A172 (cell line): ENCODE results near the gene SF3B1. TPM values are rescaled to one million over a fixed set of nuclear protein-coding genes. Genes with fewer than 3 reads are reported as not detected.
"Not testable (repeated sequence)": the region's sequence is repeated elsewhere in the genome, so short reads cannot be mapped to it uniquely, and the experiment has no call there.

Experiments used
- DNase-seq: peaks from one replicate; pipeline ENCODE4 v3.0.0-alpha.2; 2015; ENCODE audit warnings: low spot score
- total RNA-seq: library from RNA; depleted of rRNA; stranded (reverse); fragments of >200 nt; shearing (Covaris generic); gene quantifications from 2 replicates; pipeline ENCODE4 v1.2.3, GENCODE V29; 2014

Gene SF3B1
- total RNA-seq, 1 experiment from 2014 or later = 314 TPM

DNA sequence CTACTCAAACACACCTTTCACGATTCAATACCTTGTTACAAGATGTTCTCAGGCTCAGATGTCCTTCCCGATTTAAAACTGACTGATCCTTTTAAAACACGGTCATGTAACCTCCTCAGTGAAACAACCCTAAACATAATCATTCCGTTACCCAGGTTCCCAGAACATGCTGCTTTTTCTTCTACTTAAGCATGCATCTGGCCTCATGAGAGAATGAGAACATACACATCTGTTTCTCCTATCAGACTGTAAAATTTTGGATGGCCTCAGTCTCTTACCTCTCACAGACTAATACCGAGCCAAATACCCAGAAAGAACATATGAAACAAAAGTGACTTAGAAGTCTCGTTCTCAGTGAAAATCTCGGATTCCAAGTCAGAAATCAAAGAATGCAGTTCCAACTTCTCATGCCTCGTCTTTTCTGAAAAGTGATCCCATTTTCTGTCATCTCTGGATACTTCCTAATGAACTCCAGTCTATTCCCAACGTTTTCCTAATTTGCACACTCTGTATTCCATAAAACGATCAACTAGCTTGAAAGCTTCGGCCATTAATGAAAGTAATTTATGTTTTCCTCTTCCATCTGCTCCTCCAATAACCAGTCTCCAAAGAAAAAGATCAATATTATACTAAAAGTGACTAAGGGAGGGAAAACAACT lies 919 bp downstream of the SF3B1 start:
- DNase-seq = peak; percentile 11

DNA sequence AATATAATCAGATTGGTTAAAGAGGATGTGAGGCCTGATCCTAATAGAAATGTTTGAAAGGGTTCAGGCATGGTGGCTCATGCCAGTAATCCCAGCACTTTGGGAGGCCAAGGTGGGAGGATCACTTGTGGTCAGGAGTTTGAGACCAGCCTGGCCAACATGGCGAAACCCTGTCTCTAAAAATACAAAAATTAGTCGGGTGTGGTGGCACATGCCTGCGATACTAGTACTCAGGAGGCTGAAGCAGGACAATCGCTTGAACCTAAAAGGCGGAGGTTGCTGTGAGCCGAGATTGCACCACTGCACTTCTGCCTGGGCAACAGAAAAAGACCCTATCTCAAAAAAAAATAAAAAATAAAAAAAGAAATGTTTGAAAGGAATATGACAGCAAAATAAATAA lies 2.3 kb downstream of the SF3B1 start:
- DNase-seq = not testable (repeated sequence)

DNA sequence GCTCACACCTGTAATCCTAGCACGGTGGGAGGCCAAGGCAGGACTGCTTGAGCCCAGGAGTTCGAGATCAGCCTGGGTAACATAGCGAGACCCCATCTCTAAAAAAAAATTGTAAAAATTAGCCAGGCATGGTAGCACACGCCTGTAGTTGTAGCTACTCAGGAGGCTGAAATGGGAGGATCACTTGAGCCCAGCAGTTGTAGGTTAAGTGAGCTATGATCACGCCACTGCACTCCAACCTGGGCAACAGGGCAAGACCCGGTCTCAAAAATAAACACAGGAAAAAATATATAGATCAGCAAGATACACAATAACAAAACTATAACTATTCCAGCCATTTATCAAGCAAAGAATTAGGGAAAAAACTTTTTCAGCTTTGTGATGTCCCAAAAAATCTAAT lies 3.0 kb downstream of the SF3B1 start:
- no peak for DNase-seq

DNA sequence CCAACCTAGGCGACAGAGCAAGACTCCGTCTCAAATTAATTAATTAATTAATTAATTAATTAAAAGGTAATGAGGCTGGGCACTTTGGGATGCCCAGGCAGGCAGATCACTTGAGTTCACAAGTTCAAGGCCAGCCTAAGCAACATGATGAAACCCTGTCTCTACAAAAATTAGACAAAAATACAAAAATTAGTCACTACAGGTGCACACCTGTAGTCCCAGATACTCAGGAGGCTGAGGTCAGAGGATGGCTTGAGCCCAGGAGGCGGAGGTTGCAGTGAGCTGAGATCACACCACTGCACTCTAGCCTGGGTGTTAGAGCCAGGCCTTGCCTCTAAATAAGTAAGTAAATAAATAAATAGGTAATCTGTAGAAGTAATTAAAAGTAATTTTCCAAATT lies 6.8 kb downstream of the SF3B1 start:
- no peak for DNase-seq

DNA sequence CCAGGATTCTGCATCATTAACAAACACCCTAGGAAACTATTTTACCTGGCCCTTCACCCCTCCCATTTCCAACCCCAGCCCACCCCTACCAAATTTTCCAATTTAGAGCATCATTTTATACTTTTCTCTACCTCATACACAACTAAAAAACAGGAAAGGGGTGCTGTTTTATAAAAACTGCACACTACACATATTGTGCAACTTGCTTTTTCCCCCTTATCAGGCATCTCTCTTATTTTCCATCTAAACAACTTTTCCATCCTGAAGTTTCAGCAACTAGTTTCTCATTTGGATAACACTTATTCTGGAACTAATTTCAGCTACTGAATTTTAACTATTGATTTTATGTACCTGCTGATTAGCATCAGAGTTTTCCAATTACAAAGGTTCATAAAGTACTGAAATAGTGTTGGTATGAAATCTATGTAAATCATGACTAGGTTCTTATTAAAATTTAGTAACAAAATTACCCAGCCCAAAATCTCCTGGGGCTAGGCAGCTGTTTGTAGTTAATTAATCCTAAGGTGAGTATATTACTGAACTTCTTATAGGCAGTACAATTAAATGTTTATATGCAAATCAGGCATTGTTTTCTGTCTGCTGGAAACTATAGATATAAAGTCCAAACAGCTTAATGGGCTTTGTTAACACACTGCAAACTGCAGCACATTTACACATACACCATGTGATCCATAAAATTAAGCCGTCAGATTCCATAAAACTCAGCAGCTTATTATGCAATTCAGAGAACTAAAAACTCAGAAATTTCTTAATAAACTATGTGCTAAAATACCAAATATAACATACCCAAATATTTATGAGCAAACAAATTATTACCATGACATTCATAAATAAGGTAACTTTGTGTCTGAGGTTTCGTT lies 7.9 kb downstream of the SF3B1 start:
- DNase-seq = no peak

DNA sequence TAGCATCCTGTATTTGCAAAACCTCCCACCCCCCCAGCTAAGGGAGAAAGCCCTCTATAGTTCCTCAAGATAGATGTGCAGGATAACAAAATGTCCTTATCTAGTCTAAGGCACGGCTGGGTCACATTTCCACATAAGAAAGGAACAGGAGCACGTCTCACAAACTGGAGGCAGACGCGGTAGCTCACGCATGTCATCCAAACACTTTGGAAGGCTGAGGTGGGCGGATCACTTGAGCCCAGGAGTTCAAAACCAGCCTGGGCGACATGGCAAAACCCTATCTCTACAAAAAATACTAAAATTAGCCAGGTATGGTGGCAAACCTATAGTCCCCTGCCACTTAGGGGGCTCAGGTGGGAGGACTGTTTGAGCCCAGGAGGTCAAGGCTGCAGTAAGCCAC lies 9.3 kb downstream of the SF3B1 start:
- DNase-seq = no peak

DNA sequence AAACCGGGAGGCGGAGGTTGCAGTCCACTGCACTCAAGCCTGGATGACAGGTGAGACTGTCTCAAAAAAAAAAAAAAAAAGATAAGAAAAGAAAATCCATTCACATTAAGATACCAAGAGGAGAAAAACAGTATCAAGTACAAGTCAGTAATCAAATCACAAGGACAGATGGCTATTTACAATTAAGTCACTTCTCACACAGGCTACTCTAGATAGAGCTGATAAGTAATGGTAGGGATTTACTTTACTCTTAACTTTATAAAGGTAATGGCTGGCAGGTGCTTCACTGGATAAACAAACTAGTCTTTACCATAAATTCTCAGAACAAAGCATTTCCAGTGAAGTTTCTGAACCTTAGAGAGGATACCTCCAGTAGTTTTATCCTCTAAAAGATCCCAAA lies 11.5 kb downstream of the SF3B1 start:
- no peak for DNase-seq

DNA sequence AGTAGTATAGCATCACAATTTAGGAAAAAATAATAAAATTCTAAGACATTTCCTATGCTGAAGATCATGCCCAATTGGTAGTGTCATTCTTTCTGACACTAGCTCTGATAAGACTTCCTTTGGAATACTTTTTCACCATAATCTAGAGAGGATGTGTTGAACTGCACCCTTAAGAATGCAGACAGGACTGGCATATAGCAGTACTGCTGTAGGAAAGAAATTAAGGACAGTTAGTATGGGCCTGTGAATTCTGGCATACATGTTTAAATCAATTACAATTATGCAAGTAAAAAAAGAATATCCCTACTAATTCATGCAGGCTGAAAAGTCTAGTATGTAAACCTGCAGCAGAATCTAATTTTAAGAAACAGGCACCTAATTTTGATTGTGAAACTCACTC lies 15.4 kb downstream of the SF3B1 start:
- DNase-seq = no peak

DNA sequence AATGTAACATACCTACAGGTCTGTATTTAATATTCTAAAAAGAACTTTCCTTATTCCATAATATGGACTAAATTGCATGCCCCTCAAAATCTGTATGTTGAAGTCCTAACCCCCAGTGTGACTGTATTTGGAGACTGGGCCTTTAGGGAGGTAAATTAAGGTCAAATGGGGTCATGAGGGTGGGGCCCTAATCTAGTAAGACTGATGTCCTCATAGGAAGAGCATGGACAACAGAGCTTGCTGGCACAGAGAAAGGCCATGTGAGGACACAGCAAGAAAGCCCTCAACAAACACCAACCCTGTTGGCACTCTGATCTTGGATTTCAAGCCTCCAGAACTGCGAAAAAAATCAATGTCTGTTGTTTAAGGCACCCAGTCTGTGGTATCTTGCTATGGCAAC lies 18.6 kb downstream of the SF3B1 start:
- DNase-seq = no peak

DNA sequence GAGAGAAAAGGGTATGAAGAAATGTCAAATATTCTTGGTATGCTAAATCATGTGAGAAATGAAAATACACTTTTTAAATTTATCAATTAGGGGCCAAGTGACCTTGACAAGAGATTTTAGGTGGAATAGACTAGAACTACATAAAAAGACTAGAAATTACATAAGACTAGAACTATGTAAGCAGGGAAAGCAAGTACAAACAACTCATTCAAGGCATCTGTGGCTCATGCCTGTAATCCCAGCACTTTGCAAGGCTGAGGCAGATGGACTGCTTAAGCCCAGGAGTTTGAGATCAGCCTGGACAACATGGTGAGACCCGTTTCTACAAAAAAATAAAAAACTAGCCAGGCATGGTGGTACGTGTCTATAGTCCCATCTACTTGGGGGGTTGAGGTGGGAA lies 20.3 kb downstream of the SF3B1 start:
- no peak for DNase-seq

DNA sequence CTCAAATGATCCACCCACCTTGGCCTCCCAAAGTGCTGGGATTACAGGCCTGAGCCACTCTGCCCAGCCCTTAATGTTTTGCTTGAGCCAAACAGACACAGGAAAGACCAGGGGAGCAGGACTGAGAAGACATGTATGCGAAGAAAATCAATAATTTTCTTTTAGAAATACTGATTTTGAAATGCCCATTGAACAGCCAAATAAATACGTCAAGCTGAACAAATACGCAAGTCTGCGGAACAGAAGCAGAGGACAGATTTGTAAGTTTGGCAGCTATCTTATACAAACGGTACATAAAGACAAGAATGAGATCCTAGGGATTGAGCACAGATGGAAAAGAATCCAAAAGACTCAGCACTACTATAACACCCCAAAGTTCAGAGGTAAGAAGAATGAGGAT lies 20.8 kb downstream of the SF3B1 start:
- DNase-seq = no peak

DNA sequence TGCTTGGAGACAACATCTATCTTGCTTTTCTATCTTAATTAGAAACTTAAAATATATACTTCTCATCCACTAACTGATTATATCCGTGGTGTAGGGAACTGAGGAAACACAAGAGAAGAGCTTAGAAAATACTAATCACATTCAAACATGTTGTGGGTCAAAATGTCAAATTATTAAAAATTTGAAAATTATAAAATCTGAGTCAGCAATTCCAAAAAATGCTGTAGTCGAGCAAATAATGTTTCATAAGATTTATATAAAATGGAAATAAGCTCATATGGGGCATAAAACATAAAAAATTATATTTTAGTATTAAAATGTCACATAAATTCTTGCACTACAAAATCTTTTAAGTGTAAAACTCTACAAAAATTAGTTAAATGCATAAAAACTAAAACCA lies 29.2 kb downstream of the SF3B1 start:
- DNase-seq = no peak

DNA sequence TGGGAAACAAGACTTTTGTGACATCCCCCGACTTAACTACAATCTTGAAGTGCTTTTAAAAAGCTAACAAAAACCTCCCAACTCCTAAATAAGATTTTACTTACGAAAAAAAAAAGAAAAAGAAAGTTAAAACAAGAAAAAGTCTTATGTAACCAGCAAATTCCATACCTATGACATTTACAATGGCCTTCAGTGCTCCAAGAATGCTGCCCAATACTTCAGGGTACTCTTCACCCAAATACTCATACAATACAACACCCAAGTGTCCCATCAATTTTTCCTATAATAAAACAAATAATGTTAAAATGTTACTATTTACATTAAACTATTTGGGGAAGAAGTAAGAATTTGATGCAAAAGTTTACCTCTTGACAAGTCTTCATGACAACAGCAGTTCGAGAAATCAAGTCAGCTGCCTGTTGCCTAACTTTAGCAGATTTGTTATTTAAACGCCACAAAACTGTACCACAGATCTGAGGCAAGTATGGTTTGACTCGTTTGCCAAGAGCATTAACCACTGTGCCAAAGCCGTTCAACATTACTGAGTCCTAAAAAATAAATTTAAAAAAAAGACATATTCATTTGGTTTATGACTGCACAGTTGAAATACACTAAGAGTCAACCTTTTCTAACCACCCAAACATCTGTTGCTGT lies 34.8 kb downstream of the SF3B1 start:
- no peak for DNase-seq

DNA sequence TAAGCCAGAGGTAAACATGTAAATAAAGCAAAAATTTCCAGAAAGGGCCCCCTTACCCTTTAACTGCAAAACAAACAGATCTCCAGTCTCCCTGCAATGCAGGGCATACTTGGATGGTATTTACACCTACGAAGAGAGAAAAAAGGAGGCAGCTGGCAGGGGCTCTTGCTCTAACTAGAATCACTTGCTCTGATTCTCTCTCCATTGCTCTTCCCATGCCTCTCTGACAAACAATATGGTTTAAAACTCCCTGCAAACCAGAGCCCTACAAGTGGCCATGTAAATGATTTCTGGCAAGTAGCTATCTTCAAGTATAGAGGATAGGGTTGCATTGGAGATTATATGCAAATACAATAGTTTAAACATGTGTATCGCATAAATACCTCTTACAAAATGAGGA lies 35.9 kb downstream of the SF3B1 start:
- no peak for DNase-seq

DNA sequence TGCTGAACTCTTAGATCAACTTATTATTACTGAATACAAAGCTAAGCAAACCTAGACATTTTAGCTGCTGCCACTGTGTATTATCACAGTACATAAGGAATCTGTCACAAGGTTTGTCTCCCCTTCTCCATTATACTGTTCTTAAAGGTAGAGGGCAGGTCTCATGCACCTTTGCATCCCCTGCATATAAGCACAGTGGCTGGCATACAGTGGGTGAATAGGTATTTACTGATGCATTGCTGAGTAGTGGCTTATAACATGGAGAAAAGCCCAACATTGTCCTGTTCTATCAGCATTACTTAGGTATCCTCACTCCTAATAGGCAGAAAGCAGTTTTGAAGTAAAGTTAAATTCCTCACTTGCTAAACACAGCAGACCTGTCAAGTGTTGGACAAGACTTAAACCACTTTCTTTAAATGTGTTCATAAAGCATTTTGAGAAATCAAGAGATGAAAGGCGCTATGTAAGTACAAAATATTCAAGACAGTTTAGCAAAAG lies 43.6 kb downstream of the SF3B1 start:
- DNase-seq = no peak

DNA sequence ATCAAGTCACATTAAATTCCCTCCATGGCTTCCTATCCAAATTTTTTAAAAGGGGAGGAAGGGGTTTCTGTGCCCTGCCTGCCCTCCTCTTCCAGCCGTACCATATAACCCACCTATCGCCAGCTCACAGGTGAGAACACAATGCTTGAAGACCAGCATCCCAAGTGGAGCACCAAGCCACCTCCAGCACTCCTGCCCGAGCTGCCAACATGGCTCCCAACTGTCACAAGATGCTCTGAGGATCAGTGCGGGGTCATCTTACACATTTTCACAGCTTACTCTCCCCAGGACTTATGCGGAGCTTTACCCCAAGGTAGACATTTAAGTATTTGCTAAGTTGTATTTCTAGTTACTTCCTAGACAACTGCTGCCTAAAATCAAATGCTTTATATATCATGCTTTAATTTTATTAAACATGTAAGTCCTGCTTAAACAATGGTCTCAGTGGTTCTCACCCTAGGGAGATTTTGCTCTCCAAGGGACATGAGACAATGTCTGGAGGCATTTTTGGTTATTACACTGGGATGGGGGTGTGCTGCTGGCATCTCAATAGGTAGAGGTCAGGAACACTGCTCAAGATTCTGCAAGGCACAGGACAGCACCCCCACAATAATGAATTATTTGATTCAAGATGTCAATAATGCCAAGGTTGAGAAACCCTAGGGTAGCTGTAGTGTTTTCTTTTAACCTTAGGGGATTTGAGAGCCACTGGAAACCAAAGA lies 45.8 kb downstream of the SF3B1 start:
- DNase-seq = no peak

DNA sequence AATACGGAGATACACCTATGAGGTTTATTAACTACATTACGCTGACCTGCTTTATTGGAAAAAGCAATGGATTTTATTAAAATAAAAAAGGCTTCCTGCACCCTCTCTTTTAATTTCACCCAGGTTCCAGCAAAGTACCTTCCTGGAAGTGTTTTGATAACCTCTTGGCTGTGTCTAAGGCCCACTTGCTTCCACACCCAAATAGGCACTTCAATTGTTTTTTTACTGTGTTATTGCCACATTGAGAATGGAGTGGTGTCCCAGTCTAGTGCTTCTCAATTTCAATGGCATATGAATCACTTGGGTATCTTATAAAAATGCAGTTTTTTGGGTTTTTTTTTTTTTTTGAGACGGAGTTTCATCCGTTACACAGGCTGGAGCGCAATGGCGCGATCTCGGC lies 47.6 kb downstream of the SF3B1 start:
- DNase-seq = no peak

DNA sequence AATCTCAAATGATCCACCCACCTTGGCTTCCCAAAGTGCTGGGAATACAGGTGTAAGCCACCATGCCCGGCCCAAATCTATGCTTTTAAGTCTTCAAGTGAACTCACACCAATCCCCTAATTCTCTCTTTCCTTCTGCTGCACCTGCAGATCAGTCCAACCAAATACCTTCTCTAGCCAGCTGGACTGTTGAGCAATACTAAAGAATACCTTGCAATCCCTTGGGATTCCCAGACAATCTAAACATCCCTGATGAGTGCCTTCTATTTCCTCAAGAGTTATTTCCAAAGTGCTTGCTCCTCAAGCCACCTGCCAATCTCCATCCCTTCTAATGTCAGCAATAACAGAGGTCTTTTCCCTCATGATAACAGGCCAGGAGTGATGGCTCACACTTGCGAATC lies 48.6 kb downstream of the SF3B1 start:
- no peak for DNase-seq

DNA sequence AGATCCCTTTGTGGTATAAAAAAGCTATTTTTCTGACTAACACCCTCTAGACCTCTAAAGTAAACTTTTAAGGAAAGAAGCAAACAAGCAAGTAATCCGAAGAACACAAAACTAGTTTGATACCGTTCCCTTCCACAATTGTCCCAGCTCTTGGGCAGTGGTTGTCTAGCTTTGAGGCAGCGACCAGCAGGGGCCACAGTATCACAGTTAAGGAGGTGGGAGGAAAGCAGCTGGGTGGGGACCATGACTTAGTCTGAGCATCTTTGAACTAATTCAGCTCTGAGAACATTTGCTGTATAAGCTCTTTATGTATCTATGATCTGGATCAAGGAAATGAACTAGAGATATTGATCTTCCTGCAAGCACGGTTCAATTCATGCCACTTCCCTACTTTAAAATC lies 51.0 kb downstream of the SF3B1 start:
- no peak for DNase-seq

DNA sequence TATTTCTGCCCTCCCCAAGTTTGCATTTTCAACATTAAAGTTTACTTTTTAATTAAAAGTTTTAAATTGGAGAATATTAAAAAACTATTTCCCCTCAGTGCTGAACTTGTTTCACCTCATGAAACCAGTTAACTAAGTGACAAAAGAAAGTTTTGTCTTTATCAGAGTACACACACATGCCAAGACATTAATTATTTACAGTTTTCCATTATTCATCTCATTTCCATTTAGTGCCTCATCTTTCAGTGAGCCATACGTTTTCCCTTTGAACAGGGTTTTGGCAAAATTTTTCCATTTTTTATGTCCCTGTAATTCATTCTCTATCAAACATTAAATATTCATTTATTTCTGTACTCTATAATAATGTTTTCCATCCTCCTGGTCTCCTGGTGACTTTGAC lies 53.2 kb downstream of the SF3B1 start:
- DNase-seq = no peak

DNA sequence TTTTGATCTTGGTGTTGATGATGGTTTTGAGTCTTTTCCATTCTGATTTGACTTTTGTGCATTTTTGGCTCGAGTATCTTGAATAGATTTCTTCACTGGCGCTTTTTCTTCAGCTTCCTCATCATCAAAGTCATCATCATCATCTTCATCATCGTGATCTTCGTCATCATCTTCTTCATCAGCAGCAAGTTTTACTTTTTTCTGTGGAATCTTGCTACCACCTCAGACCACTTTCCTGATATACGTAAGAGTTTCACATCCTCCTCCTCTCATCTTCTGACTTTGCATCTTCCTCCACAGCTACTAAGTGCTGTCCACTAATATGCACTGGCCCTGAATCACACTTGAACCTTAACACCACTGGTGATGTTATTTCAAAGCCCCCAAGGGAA lies 54.9 kb downstream of the SF3B1 start:
- DNase-seq = not testable (repeated sequence)

DNA sequence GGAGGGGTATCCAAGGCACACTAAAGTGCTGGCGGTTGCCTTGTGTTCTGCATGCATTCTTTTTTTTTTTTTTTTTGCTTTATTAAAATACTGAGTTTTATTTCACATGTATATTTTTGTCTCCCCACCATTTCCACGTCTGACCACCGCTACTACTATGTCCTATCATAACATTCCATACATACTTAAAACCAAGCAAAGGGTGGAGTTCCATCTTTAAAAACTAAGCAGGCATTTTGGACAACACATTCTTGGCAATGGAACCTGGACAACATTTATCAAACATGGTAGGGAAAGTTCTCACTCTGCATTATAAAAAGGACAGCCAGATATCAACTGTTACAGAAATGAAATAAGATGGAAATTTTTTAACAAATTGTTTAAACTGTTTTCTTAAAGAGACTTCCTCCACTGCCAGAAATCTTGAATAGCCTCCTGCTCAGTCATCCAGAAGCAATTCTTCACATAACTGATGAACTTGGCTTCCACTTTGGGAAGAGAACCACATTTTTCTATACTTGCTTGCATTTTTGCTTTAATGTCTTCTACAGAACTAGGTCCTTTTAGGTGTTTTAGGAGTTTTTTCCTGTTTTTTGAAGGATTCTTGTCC lies 55.4 kb downstream of the SF3B1 start:
- not testable (repeated sequence) for DNase-seq
